GM12872 (cell line): Measurements from ENCODE around the gene XPR1.

Source experiments
- CTCF ChIP-seq: IDR thresholded peaks from 3 replicates; pipeline ENCODE4 v1.5.1; 2011; ENCODE audit warnings: low read depth, mild to moderate bottlenecking, low read length, moderate library complexity; ENCODE audit not compliant: insufficient read depth

XPR1 gene

GRCh38 chr1:180615493-180616290 lies 16.1 kb upstream of the XPR1 start:
- no peak for TF ChIP-seq CTCF

GRCh38 chr1:180616439-180616838 lies 15.4 kb upstream of the XPR1 start:
- TF ChIP-seq CTCF: no peak

- no peak for TF ChIP-seq CTCF
Observed at GRCh38 chr1:180617774-180618395, 13.9 kb upstream of the XPR1 start.

- TF ChIP-seq CTCF: no peak
Observed at GRCh38 chr1:180620581-180620980, 11.2 kb upstream of the XPR1 start.

GRCh38 chr1:180622658-180623508 lies 8.9 kb upstream of the XPR1 start:
- TF ChIP-seq CTCF: no peak

- TF ChIP-seq CTCF: no peak
Observed at GRCh38 chr1:180623579-180624347, 8.1 kb upstream of the XPR1 start.
